ENCODE data around the gene RUNX1. TPM values are rescaled to one million over a fixed set of nuclear protein-coding genes. Genes with fewer than 3 reads are reported as not detected.

Gene RUNX1
- total RNA-seq, 1 donor from 2014 or later, result 23.9 TPM

- peaks cover 49% of the 10 kb centered on the region for H3K4me1 Mint-ChIP-seq (ENCODE audit: unreplicated experiment)
- H3K27ac Mint-ChIP-seq (ENCODE audit: unreplicated experiment), result peak overlapping the region; percentile 98
- H3K27me3 Mint-ChIP-seq (ENCODE audit: unreplicated experiment), result no peaks in the 10 kb centered on the region
- peaks cover 2% of the 10 kb centered on the region for H3K36me3 Mint-ChIP-seq (ENCODE audit: unreplicated experiment)
- peak overlapping the region; percentile 89 for H3K4me3 Mint-ChIP-seq (ENCODE audit: unreplicated experiment)
- no peaks in the 10 kb centered on the region for H3K9me3 Mint-ChIP-seq (ENCODE audit: unreplicated experiment)
- no peak for DNase-seq (ENCODE audit: extremely low spot score, unreplicated experiment)
- TF ChIP-seq, protein P1, sequence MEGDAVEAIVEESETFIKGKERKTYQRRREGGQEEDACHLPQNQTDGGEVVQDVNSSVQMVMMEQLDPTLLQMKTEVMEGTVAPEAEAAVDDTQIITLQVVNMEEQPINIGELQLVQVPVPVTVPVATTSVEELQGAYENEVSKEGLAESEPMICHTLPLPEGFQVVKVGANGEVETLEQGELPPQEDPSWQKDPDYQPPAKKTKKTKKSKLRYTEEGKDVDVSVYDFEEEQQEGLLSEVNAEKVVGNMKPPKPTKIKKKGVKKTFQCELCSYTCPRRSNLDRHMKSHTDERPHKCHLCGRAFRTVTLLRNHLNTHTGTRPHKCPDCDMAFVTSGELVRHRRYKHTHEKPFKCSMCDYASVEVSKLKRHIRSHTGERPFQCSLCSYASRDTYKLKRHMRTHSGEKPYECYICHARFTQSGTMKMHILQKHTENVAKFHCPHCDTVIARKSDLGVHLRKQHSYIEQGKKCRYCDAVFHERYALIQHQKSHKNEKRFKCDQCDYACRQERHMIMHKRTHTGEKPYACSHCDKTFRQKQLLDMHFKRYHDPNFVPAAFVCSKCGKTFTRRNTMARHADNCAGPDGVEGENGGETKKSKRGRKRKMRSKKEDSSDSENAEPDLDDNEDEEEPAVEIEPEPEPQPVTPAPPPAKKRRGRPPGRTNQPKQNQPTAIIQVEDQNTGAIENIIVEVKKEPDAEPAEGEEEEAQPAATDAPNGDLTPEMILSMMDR (IDR thresholded peaks at IDR 0.05), result no peak
Observed at GRCh38 chr21:34885125-34885524, 164.0 kb downstream of the RUNX1 start.

DNA sequence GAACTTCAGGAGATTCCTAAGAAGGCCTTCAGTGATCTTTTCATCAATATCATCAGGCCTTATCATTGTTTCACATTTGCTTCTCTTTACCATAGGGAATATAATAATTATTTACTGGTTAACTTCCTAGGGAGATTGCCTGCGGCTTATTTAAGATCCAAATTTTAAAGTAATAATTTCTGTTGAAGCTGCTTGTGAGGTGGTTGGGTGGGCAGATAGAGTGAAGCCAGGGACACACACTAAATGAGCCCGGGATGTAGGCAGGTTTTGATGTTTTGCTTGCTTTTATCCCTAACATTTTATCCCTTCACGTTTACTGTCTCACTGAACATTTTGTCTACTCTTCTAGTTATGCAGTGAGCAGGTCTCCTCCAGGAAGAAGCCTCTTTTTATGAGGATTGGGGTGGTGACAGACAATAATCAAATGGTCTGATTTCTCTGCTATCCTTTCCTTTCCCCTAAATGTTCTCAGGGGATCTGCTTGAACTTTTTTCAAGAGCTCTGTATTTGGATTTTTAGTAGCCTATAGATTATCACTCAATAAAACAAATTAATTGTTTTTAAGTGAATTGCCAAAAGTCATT lies 164.7 kb downstream of the RUNX1 start:
- H3K36me3 Mint-ChIP-seq (ENCODE audit: unreplicated experiment), result peaks cover 2% of the 10 kb centered on the region
- DNase-seq (ENCODE audit: extremely low spot score, unreplicated experiment), result no peak
- peak overlapping the region; percentile 98 for H3K27ac Mint-ChIP-seq (ENCODE audit: unreplicated experiment)
- H3K4me3 Mint-ChIP-seq (ENCODE audit: unreplicated experiment), result peak overlapping the region; percentile 89
- TF ChIP-seq, protein P1 (IDR thresholded peaks at IDR 0.05), result no peak
- H3K27me3 Mint-ChIP-seq (ENCODE audit: unreplicated experiment), result no peaks in the 10 kb centered on the region
- H3K9me3 Mint-ChIP-seq (ENCODE audit: unreplicated experiment), result no peaks in the 10 kb centered on the region
- peaks cover 55% of the 10 kb centered on the region for H3K4me1 Mint-ChIP-seq (ENCODE audit: unreplicated experiment)

DNA sequence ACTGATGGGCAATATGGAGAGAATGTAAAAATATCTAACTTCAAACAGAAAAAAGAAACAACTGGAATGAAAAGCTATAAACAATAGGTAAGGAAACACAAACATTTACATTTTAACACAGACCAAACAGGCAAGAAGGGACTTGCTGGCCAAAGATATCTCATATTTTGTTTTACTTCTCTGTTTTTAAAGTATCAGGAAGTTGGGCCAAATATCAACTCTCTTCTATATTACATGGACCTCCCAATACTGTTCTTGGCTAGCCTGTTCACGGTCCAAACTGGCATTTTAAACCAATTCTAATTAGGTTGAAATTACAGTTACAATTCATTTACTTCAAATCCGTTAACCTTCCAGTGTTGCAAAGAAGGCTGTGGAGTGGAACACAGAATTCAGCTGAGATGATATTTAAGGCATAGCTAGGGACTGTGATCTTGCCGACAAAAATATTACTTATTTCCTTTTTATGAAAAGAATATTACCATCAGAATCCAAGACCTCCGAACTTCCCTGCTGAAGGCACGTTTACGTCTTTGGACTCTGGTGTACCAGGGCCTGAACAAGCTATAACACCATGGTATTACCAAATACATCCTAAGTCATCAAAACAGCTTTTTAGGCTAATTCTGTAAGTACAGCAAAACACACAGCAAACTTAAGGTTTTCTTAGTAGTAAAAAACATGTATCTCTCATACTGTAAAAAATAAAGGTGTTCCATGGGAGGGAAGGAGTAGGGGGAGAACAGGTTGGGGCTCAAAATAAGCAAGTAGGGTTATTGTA lies 165.4 kb downstream of the RUNX1 start:
- peaks cover 4% of the 10 kb centered on the region for H3K36me3 Mint-ChIP-seq (ENCODE audit: unreplicated experiment)
- H3K9me3 Mint-ChIP-seq (ENCODE audit: unreplicated experiment), result no peaks in the 10 kb centered on the region
- DNase-seq (ENCODE audit: extremely low spot score, unreplicated experiment), result no peak
- H3K27ac Mint-ChIP-seq (ENCODE audit: unreplicated experiment), result peak overlapping the region; percentile 98
- no peaks in the 10 kb centered on the region for H3K27me3 Mint-ChIP-seq (ENCODE audit: unreplicated experiment)
- peak overlapping the region; percentile 89 for H3K4me3 Mint-ChIP-seq (ENCODE audit: unreplicated experiment)
- H3K4me1 Mint-ChIP-seq (ENCODE audit: unreplicated experiment), result peaks cover 57% of the 10 kb centered on the region
- TF ChIP-seq, protein P1 (IDR thresholded peaks at IDR 0.05), result no peak

DNA sequence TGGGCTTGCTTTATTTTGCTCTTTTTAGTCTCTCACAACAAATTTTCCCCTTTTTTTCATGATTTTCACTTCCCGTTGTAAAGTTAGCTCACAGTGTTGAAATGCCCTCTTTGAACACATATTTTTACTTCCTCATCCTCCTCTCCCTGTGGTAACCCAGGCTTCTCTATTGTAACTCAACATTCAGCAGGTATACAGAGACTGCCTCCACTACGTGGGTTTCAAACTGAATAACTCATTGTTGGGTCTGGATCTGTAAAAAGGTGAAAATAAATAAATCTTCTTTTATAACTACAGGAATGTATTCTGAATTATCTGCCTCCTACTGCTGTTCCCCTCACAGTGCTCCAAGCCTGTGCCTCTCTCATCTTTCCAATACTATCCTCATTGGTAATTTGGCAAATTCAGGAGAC lies 166.4 kb downstream of the RUNX1 start:
- no peaks in the 10 kb centered on the region for H3K9me3 Mint-ChIP-seq (ENCODE audit: unreplicated experiment)
- peak overlapping the region; percentile 98 for H3K27ac Mint-ChIP-seq (ENCODE audit: unreplicated experiment)
- peaks cover 12% of the 10 kb centered on the region for H3K36me3 Mint-ChIP-seq (ENCODE audit: unreplicated experiment)
- H3K27me3 Mint-ChIP-seq (ENCODE audit: unreplicated experiment), result no peaks in the 10 kb centered on the region
- DNase-seq (ENCODE audit: extremely low spot score, unreplicated experiment), result no peak
- peaks cover 63% of the 10 kb centered on the region for H3K4me1 Mint-ChIP-seq (ENCODE audit: unreplicated experiment)
- peak overlapping the region; percentile 89 for H3K4me3 Mint-ChIP-seq (ENCODE audit: unreplicated experiment)
- TF ChIP-seq, protein P1 (IDR thresholded peaks at IDR 0.05), result no peak

GRCh38 chr21:34881839-34882371 lies 167.2 kb downstream of the RUNX1 start:
- Mint-ChIP-seq H3K9me3 (ENCODE audit: unreplicated experiment) (no peaks in the 10 kb centered on the region), H3K27me3 (ENCODE audit: unreplicated experiment) (no peaks in the 10 kb centered on the region), H3K36me3 (ENCODE audit: unreplicated experiment) (peaks cover 18% of the 10 kb centered on the region), H3K27ac (ENCODE audit: unreplicated experiment) (peak overlapping the region; percentile 98), H3K4me1 (ENCODE audit: unreplicated experiment) (peaks cover 66% of the 10 kb centered on the region), H3K4me3 (ENCODE audit: unreplicated experiment) (peak overlapping the region; percentile 89)
- TF ChIP-seq, protein P1 (IDR thresholded peaks at IDR 0.05), result no peak
- no peak for DNase-seq (ENCODE audit: extremely low spot score, unreplicated experiment)

Measured in osteocyte (in vitro differentiated cells).